H1 (cell line): ENCODE measurements around the gene NLRP10. TPM values are rescaled to one million over a fixed set of nuclear protein-coding genes. Genes with fewer than 3 reads are reported as not detected.

Experiments used
- CTCF ChIA-PET: fragments of 300-600 bp; sonication (Branson Sonifier 250); formaldehyde crosslinking; loops from one replicate; lab custom pipeline; 2021; ENCODE audit not compliant: partially characterized antibody; lab: Charles Lee
- POLR2A ChIA-PET: fragments of 300-600 bp; sonication (Branson Sonifier 250); formaldehyde crosslinking; loops from one replicate; lab custom pipeline; 2021; ENCODE audit warnings: inconsistent platforms; ENCODE audit not compliant: partially characterized antibody; lab: Charles Lee
- DNase-seq, 2 experiments: peaks; one replicate each; pipeline versions ENCODE4 v3.0.0 to v3.0.0-alpha.2; 2010 to 2022; ENCODE audit warnings: low spot score in 2 of 2, low read depth in 1 of 2, mixed read lengths in 1 of 2
- FAIRE-seq: peaks from 2 replicates; lab custom pipeline; 2011; peaks lifted over from hg19 to GRCh38; lab: Jason Lieb, UNC
- H2AFZ ChIP-seq: 2 replicates; pipeline ENCODE4 v1.8.1; 2012; ENCODE audit warnings: low read length, inconsistent platforms
- H2AK5ac ChIP-seq: 2 replicates; pipeline ENCODE4 v1.6.1; 2013; ENCODE audit warnings: low read depth, low read length
- H2BK120ac ChIP-seq: replicated peaks from 2 replicates; pipeline ENCODE3; 2013; ENCODE audit warnings: low read depth, low read length, inconsistent platforms
- H2BK12ac ChIP-seq: 2 replicates; pipeline ENCODE4 v1.6.1; 2013; ENCODE audit warnings: low read depth, low read length
- H2BK15ac ChIP-seq: 2 replicates; pipeline ENCODE4 v1.6.1; 2013; ENCODE audit warnings: low read length
- H2BK20ac ChIP-seq: 2 replicates; pipeline ENCODE4 v1.6.1; 2013; ENCODE audit warnings: low read length
- H2BK5ac ChIP-seq: 2 replicates; pipeline ENCODE4 v1.6.1; 2013; ENCODE audit warnings: low read depth, low read length
- H3K14ac ChIP-seq: 2 replicates; pipeline ENCODE4 v1.6.1; 2013; ENCODE audit warnings: inconsistent platforms; ENCODE audit not compliant: insufficient read length
- H3K18ac ChIP-seq: 2 replicates; pipeline ENCODE4 v1.6.1; 2013; ENCODE audit warnings: low read length; ENCODE audit errors: extremely low read depth
- H3K23ac ChIP-seq: 2 replicates; pipeline ENCODE4 v1.6.1; 2013; ENCODE audit warnings: inconsistent platforms; ENCODE audit not compliant: insufficient read length
- H3K23me2 ChIP-seq: 2 replicates; pipeline ENCODE4 v1.6.1; 2013; ENCODE audit warnings: low read depth, low read length
- H3K27ac ChIP-seq: 2 replicates; pipeline ENCODE4 v1.6.1; 2011; ENCODE audit warnings: low read depth, low read length, inconsistent platforms
- H3K27me3 ChIP-seq, 4 experiments: replicated peaks in 1 of 4; 1 replicate in 1 of 4; 2 replicates in 3 of 4; pipeline versions ENCODE4 v1.6.1 to v1.8.1; 2011 to 2013; ENCODE audit warnings: low read length in 3 of 4, mild to moderate bottlenecking in 3 of 4, inconsistent platforms in 2 of 4, mixed read lengths in 2 of 4, moderate library complexity in 1 of 4; ENCODE audit not compliant: control insufficient read depth in 3 of 4, insufficient read depth in 3 of 4; ENCODE audit errors: extremely low read depth in 1 of 4
- H3K36me3 ChIP-seq, 4 experiments: 2 replicates each; pipeline versions ENCODE4 v1.6.1 to v1.8.1; 2011 to 2013; ENCODE audit warnings: mild to moderate bottlenecking in 4 of 4, low read length in 3 of 4, moderate library complexity in 2 of 4, control low read depth in 1 of 4, inconsistent platforms in 1 of 4; ENCODE audit not compliant: insufficient read depth in 4 of 4, control insufficient read depth in 2 of 4
- H3K4ac ChIP-seq: replicated peaks from 2 replicates; pipeline ENCODE3; 2013; ENCODE audit warnings: low read length, low read depth, mixed read lengths, inconsistent platforms; ENCODE audit not compliant: insufficient read length
- H3K4me1 ChIP-seq, 4 experiments: replicated peaks in 1 of 4; 1 replicate in 1 of 4; 2 replicates in 3 of 4; pipeline versions ENCODE4 v1.6.1 to v1.8.1; 2011 to 2013; ENCODE audit warnings: low read length in 3 of 4, inconsistent platforms in 2 of 4, mixed read lengths in 1 of 4; ENCODE audit not compliant: insufficient read depth in 4 of 4, control insufficient read depth in 3 of 4
- H3K4me2 ChIP-seq, 2 experiments: 2 replicates each; pipeline versions ENCODE4 v1.6.1 to v1.8.1; 2011 to 2013; ENCODE audit warnings: low read depth in 2 of 2, low read length in 2 of 2, control low read depth in 1 of 2, inconsistent platforms in 1 of 2, mild to moderate bottlenecking in 1 of 2; ENCODE audit not compliant: insufficient read depth in 1 of 2
- H3K4me3 ChIP-seq, 4 experiments: fragments of 200-600, 300-600 bp in 1 of 4; sonication (generic), shearing (Covaris generic), sonication (Bioruptor Twin) in 1 of 4; 2 replicates each; pipeline versions ENCODE4 v1.5.1 to v1.8.1; 2011 to 2016; ENCODE audit warnings: low read length in 4 of 4, low read depth in 3 of 4, control low read depth in 2 of 4, inconsistent platforms in 2 of 4, mild to moderate bottlenecking in 2 of 4, mixed read lengths in 1 of 4, moderate library complexity in 1 of 4; ENCODE audit not compliant: insufficient read depth in 2 of 4; ENCODE audit errors: extremely low read depth in 1 of 4
- H3K56ac ChIP-seq: replicated peaks from 2 replicates; pipeline ENCODE3; 2013; ENCODE audit warnings: low read depth, mild to moderate bottlenecking, mixed read lengths, low read length, inconsistent platforms; ENCODE audit not compliant: insufficient read length
- H3K79me1 ChIP-seq: 2 replicates; pipeline ENCODE4 v1.6.1; 2013; ENCODE audit warnings: low read depth, low read length, control low read depth
- H3K79me2 ChIP-seq, 2 experiments: 2 replicates each; pipeline versions ENCODE4 v1.6.1 to v1.8.1; 2012 to 2013; ENCODE audit warnings: low read length in 2 of 2, mild to moderate bottlenecking in 2 of 2, inconsistent platforms in 1 of 2; ENCODE audit not compliant: insufficient read depth in 2 of 2, control insufficient read depth in 1 of 2
- H3K9ac ChIP-seq, 4 experiments: replicated peaks in 1 of 4; 1 replicate in 1 of 4; 2 replicates in 3 of 4; pipeline versions ENCODE4 v1.6.1 to v1.8.1; 2011 to 2013; ENCODE audit warnings: low read depth in 3 of 4, low read length in 3 of 4, control low read depth in 2 of 4, mild to moderate bottlenecking in 2 of 4, moderate library complexity in 2 of 4, inconsistent platforms in 1 of 4; ENCODE audit errors: extremely low read depth in 1 of 4
- H3K9me3 ChIP-seq, 2 experiments: 2 replicates each; pipeline versions ENCODE4 v1.6.1 to v1.8.1; 2012 to 2013; ENCODE audit warnings: mild to moderate bottlenecking in 2 of 2, moderate library complexity in 2 of 2, control low read depth in 1 of 2, inconsistent platforms in 1 of 2, low read depth in 1 of 2, low read length in 1 of 2, mixed read lengths in 1 of 2; ENCODE audit not compliant: insufficient read depth in 2 of 2
- H4K20me1 ChIP-seq, 2 experiments: replicated peaks in 1 of 2; 2 replicates each; pipeline versions ENCODE3 to v1.8.1; 2011 to 2013; ENCODE audit warnings: inconsistent platforms in 2 of 2, low read length in 2 of 2, mild to moderate bottlenecking in 1 of 2; ENCODE audit not compliant: insufficient read depth in 2 of 2, control insufficient read depth in 1 of 2
- H4K5ac ChIP-seq: 2 replicates; pipeline ENCODE4 v1.6.1; 2013; ENCODE audit warnings: low read length, low read depth, mixed read lengths, inconsistent platforms; ENCODE audit not compliant: insufficient read length
- H4K8ac ChIP-seq: 2 replicates; pipeline ENCODE4 v1.8.0; 2013; ENCODE audit warnings: mild to moderate bottlenecking, moderate library complexity, low read length, inconsistent platforms; ENCODE audit not compliant: insufficient read depth; ENCODE audit errors: extremely low read depth
- H4K91ac ChIP-seq: replicated peaks from 2 replicates; pipeline ENCODE3; 2013; ENCODE audit warnings: low read length, mixed read lengths, inconsistent platforms; ENCODE audit not compliant: insufficient read length
- ASH2L ChIP-seq: fragments of 200-600, 300-600 bp; sonication (generic); IDR thresholded peaks from one replicate; pipeline ENCODE4 v1.7.1; 2017; ENCODE audit warnings: low read length
- CBX8 ChIP-seq: fragments of 300-800, 300-1000 bp; sonication (generic); IDR thresholded peaks from 2 replicates; pipeline ENCODE4 v1.7.1; 2016; ENCODE audit warnings: low read depth, low read length, borderline replicate concordance
- CHD2 ChIP-seq: IDR thresholded peaks from 2 replicates; pipeline ENCODE4 v1.6.1; 2012; ENCODE audit warnings: low read length, improper control_type of control experiment
- CREB1 ChIP-seq: IDR thresholded peaks from 2 replicates; pipeline ENCODE4 v1.6.1; 2012; ENCODE audit warnings: inconsistent platforms
- EGR1 ChIP-seq: IDR thresholded peaks from 2 replicates; pipeline ENCODE4 v1.6.1; 2011; ENCODE audit warnings: low read depth, low read length, borderline replicate concordance
- GABPA ChIP-seq: IDR thresholded peaks from 2 replicates; pipeline ENCODE4 v1.6.1; 2011; ENCODE audit warnings: mild to moderate bottlenecking, low read length, moderate library complexity, borderline replicate concordance; ENCODE audit not compliant: insufficient read depth
- GTF2F1 ChIP-seq: IDR thresholded peaks from 2 replicates; pipeline ENCODE4 v1.6.1; 2012; ENCODE audit warnings: low read depth, low read length, improper control_type of control experiment, borderline replicate concordance
- HDAC2 ChIP-seq, 2 experiments: fragments of 300-600 bp in 1 of 2; sonication (generic) in 1 of 2; IDR thresholded peaks; 2 replicates each; pipeline ENCODE4 v1.6.1; 2011 to 2012; ENCODE audit warnings: low read depth in 2 of 2, low read length in 2 of 2, mild to moderate bottlenecking in 2 of 2, moderate library complexity in 2 of 2, borderline replicate concordance in 1 of 2, inconsistent platforms in 1 of 2
- POU5F1 ChIP-seq: IDR thresholded peaks from 2 replicates; pipeline ENCODE4 v1.6.1; 2011; ENCODE audit warnings: low read depth, mild to moderate bottlenecking, low read length, moderate library complexity
- SIN3A ChIP-seq, 2 experiments: IDR thresholded peaks in 1 of 2; conservative IDR thresholded peaks in 1 of 2; 2 replicates each; pipeline ENCODE4 v1.6.1; 2011 to 2012; ENCODE audit warnings: low read length in 2 of 2, improper control_type of control experiment in 1 of 2, low read depth in 1 of 2, mild to moderate bottlenecking in 1 of 2
- SP1 ChIP-seq: IDR thresholded peaks from 2 replicates; pipeline ENCODE4 v1.6.1; 2011; ENCODE audit warnings: low read depth, low read length
- ZNF274 ChIP-seq: IDR thresholded peaks from 2 replicates; pipeline ENCODE4 v1.7.0; 2012; ENCODE audit warnings: low read length, borderline replicate concordance; ENCODE audit errors: extremely low read depth
- whole genome bisulfite sequencing, 2 experiments: shearing (Covaris generic) in 1 of 2; methylation state at CpG; one replicate each; pipeline versions ENCODE4 v1.1.6 to v1.1.7; 2013 to 2015; ENCODE audit warnings: low lambda C conversion rate in 2 of 2, mixed read lengths in 2 of 2, inconsistent platforms in 1 of 2, low coverage in 1 of 2, missing lambda C conversion rate in 1 of 2; ENCODE audit not compliant: insufficient replicate concordance in 2 of 2, insufficient coverage in 1 of 2, insufficient read length in 1 of 2; ENCODE audit errors: extremely low coverage in 1 of 2, missing lambda C conversion rate in 1 of 2; 5-methylcytosine and 5-hydroxymethylcytosine counted together
- polyA plus RNA-seq, 7 experiments: library from polyadenylated mRNA; depleted of rRNA in 3 of 7; stranded (reverse) in 5 of 7; unstranded in 2 of 7; fragments of >200 nt in 5 of 7; fragments of 200-250 nt in 2 of 7; gene quantifications; 1 replicate in 5 of 7; 2 replicates in 1 of 7; 4 replicates in 1 of 7; pipeline versions ENCODE4 v1.2.1 to v1.2.3, GENCODE V29; 2011 to 2013; ENCODE audit warnings: missing spikeins in 2 of 7, mixed read lengths in 2 of 7
- total RNA-seq: library from RNA; stranded (reverse); fragmentation: NEBNext Ultra II Directional; extraction: Animal tissue kit (Norgen Biotek cat#: 25700); gene quantifications from 2 replicates; pipeline ENCODE4 v1.2.1, GENCODE V29; 2021

Gene NLRP10
- total and polyA plus RNA-seq, 2 of the 8 experiments (the other 6 are each of a cell fraction or from before 2014, with no cell fraction given), result 0.71 TPM; not detected in 1

- no peaks in the 10 kb centered on the region for H3K79me2 ChIP-seq
- H3K56ac ChIP-seq, result no peak within 1 kb of the TSS
- H3K23me2 ChIP-seq, result no peaks in the 10 kb centered on the region
- no peak within 1 kb of the TSS for H3K4me3 ChIP-seq
- no peak within 1 kb of the TSS for H3K4ac ChIP-seq
- no peak within 1 kb of the TSS for H3K4me2 ChIP-seq
- H4K91ac ChIP-seq, result no peak within 1 kb of the TSS
- ChIA-PET CTCF (no interaction called here), POLR2A (no interaction called here)
- H3K4me1 ChIP-seq, result no peaks in the 10 kb centered on the region
- H3K36me3 ChIP-seq, result no peaks in the 10 kb centered on the region
- H2BK120ac ChIP-seq, result no peak within 1 kb of the TSS
- no peak within 1 kb of the TSS for H2BK5ac ChIP-seq
- H3K9me3 ChIP-seq, result no peaks in the 10 kb centered on the region
- H3K18ac ChIP-seq, result no peak within 1 kb of the TSS
- peak within 1 kb of the TSS; percentile 75; the same call in 1 of the 2 replicates for H2BK12ac ChIP-seq
- H2AK5ac ChIP-seq, result no peak within 1 kb of the TSS
- WGBS, 2 experiments, result 86% methylated on average over 4 of the region's 4 CpGs; no CpG with 5 or more reads in 1 of the 2 experiments
- DNase-seq, result no peak
- no peak within 1 kb of the TSS; the same call in 1 of the 2 replicates for H2AFZ ChIP-seq
- no peak within 1 kb of the TSS for H3K27ac ChIP-seq
- no peaks in the 10 kb centered on the region for H4K20me1 ChIP-seq
- peak within 1 kb of the TSS; percentile 34; the same call in 1 of the 2 replicates for H2BK20ac ChIP-seq
- no peak within 1 kb of the TSS for H3K23ac ChIP-seq
- no peaks in the 10 kb centered on the region for H3K79me1 ChIP-seq
- 0 out of 7 replicates have a peak within 1 kb of the TSS, but pooled peaks of 1 of the 4 experiments have one; percentile 30 for H3K9ac ChIP-seq
- no peaks in the 10 kb centered on the region for H3K27me3 ChIP-seq
- FAIRE-seq, result no peak
- H4K8ac ChIP-seq, result no peak within 1 kb of the TSS
- no peak within 1 kb of the TSS for H3K14ac ChIP-seq
- H2BK15ac ChIP-seq, result no peak within 1 kb of the TSS
- no peak within 1 kb of the TSS for H4K5ac ChIP-seq
- no peak for TF ChIP-seq ASH2L
- TF ChIP-seq CREB1, result no peak
- no peak for TF ChIP-seq GTF2F1
- no peak for TF ChIP-seq SIN3A (conservative IDR thresholded peaks at IDR 0.05 in 1 of 2, IDR thresholded peaks at IDR 0.05 in 1 of 2; ENCODE audit: low read depth in 1 of 2, low read length in 2 of 2)
- TF ChIP-seq SP1, result no peak
- no peak for TF ChIP-seq CBX8
- no peak for TF ChIP-seq POU5F1
- TF ChIP-seq CHD2, result no peak
- TF ChIP-seq ZNF274, result no peak
- no peak for TF ChIP-seq HDAC2 (IDR thresholded peaks at IDR 0.05; ENCODE audit: borderline replicate concordance in 1 of 2, low read depth in 2 of 2, low read length in 2 of 2)
- TF ChIP-seq GABPA, result no peak
- TF ChIP-seq EGR1, result no peak
Observed at GRCh38 chr11:7931168-7931567, 34.1 kb downstream of the NLRP10 start, which contains the start of gene OR10A6. Gene OR10A6 (minus strand): TSS chr11:7931268. CDS start chr11:7928662, 2,606 bp downstream.
